IPS-15b (cell line): ENCODE data around the gene ASB2.

Experiments
- H3K27me3 ChIP-seq: one replicate; pipeline ENCODE4 v1.6.1; 2013; ENCODE audit warnings: low read length; ENCODE audit not compliant: control insufficient read depth, insufficient read depth
- H3K36me3 ChIP-seq: one replicate; pipeline ENCODE4 v1.6.1; 2013; ENCODE audit warnings: low read length; ENCODE audit not compliant: control insufficient read depth, insufficient read depth
- H3K4me1 ChIP-seq: one replicate; pipeline ENCODE4 v1.6.1; 2013; ENCODE audit warnings: mild to moderate bottlenecking, low read length; ENCODE audit not compliant: control insufficient read depth, insufficient read depth
- H3K4me3 ChIP-seq: one replicate; pipeline ENCODE4 v1.5.1; 2013; ENCODE audit warnings: low read depth, low read length
- H3K9ac ChIP-seq: one replicate; pipeline ENCODE4 v1.6.1; 2013; ENCODE audit warnings: low read depth, mild to moderate bottlenecking, low read length
- H3K9me3 ChIP-seq: one replicate; pipeline ENCODE4 v1.6.1; 2013; ENCODE audit warnings: mild to moderate bottlenecking, low read length; ENCODE audit not compliant: control insufficient read depth, insufficient read depth

Gene ASB2

DNA sequence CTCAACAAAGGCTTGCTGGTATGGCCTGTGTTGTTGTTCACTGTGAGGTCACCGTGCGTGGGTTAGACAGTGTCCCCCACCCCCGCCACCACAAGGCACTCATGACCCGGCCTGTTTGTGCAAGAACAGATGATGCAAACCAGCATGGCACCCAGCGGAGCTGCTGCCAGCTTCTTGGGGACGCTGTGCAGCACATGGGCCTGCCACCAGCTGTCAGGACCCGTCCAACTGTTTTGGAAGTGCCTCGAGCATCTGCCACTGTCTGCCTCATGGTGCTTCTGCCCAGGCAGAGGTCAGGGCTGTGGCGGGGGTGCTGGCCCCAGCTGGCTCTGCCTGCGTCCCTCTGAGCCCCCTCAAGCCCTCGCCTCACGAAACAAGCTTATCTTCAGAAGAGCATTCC is 1.5 kb downstream of the ASB2 start:
- H3K36me3 ChIP-seq = no peaks in the 10 kb centered on the region
- no peaks in the 10 kb centered on the region for H3K4me1 ChIP-seq
- no peaks in the 10 kb centered on the region for H3K27me3 ChIP-seq
- H3K4me3 ChIP-seq = no peak overlapping the region
- no peak overlapping the region for H3K9ac ChIP-seq
- H3K9me3 ChIP-seq = no peaks in the 10 kb centered on the region

DNA sequence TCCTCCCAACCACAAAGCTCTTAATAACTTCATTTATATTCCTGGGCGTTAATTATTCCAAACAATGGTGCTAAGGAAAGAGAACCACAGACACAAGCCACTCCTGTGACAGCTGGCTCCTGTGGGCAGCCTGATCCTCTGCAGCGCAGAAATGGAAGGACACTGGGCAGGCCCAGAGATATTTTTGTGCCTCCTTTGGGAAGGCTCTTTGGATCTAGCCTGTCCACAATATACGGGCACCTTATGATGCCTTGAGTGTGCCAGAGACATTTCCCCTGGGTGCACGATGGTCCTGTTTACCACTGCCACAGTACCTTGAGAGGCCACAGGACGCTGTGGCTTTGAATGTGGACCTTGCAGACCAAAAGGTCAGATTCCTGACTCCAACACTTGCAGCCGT is 2.1 kb downstream of the ASB2 start:
- Histone ChIP-seq H3K9me3 (no peaks in the 10 kb centered on the region), H3K27me3 (no peaks in the 10 kb centered on the region), H3K36me3 (no peaks in the 10 kb centered on the region), H3K9ac (no peak overlapping the region), H3K4me3 (no peak overlapping the region), H3K4me1 (no peaks in the 10 kb centered on the region)

DNA sequence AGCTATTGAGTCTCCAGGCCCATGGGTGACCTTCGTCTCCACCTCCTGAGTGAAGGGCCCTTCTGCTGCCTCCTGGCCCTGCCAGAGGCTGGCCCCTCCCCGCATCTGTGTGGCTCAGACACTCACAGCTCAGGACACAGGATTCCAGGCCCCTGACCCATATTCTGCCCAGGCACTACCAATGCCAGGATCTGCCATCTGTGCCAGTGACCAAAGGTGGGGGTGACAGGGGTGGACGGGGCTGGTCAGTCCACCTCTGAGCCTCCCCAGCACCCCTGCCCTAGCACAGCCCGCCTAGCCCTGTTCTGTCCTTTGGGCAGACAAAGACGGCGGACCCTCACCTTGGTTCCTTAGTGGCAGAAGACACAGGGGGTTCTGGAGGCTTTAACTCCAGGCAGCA is 2.8 kb downstream of the ASB2 start:
- no peak overlapping the region for H3K9ac ChIP-seq
- no peaks in the 10 kb centered on the region for H3K4me1 ChIP-seq
- no peaks in the 10 kb centered on the region for H3K27me3 ChIP-seq
- no peak overlapping the region for H3K4me3 ChIP-seq
- no peaks in the 10 kb centered on the region for H3K9me3 ChIP-seq
- no peaks in the 10 kb centered on the region for H3K36me3 ChIP-seq

DNA sequence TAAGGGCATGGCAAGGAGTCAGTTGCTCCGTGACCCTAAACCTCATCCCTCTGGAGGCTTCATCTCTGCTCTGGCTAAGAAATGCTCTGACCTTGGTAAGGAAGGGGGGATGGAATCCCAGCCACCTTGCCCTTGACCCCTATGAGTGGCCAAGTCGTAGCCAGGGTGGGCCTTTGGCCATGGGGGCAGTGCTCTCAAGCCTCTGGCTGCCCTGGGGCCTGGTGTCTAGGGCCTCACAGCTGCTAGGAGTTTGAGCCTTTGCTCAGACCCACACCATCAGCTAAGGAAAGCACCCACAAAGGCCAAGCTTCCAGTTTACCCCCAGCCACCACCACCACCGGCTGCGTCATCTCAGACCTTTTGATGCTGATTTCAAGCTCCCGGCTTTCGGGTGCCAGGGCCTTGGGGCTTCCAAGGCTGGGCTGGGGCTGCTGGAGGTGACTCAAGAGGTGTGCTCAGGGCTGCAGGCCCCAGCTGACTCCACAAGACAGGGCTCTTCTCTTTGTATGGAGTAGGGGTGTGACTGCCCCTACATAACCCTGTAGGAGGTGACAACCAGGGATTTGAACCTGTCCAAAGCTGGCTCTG is 3.7 kb downstream of the ASB2 start:
- Histone ChIP-seq H3K4me3 (no peak overlapping the region), H3K9ac (no peak overlapping the region), H3K4me1 (no peaks in the 10 kb centered on the region), H3K27me3 (no peaks in the 10 kb centered on the region), H3K36me3 (no peaks in the 10 kb centered on the region), H3K9me3 (no peaks in the 10 kb centered on the region)

DNA sequence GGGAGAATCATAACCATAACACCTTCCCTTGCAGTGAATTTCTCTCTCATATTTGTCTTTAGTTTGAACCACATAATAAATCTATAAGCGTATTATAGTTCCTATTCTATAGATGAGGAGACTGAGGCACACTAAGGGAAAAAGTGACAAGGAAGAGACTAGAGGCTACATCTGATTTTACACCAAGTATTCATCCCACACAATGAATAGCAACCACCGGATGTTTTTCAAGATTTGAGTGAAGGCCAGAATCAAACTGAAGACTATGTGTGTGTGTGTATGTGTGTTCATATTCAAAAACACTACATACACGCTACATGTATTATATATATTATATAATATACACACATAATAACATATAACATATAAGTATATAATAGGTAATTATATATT is 4.7 kb downstream of the ASB2 start:
- Histone ChIP-seq H3K4me3 (no peak overlapping the region), H3K9me3 (no peaks in the 10 kb centered on the region), H3K27me3 (no peaks in the 10 kb centered on the region), H3K4me1 (no peaks in the 10 kb centered on the region), H3K9ac (no peak overlapping the region), H3K36me3 (no peaks in the 10 kb centered on the region)

DNA sequence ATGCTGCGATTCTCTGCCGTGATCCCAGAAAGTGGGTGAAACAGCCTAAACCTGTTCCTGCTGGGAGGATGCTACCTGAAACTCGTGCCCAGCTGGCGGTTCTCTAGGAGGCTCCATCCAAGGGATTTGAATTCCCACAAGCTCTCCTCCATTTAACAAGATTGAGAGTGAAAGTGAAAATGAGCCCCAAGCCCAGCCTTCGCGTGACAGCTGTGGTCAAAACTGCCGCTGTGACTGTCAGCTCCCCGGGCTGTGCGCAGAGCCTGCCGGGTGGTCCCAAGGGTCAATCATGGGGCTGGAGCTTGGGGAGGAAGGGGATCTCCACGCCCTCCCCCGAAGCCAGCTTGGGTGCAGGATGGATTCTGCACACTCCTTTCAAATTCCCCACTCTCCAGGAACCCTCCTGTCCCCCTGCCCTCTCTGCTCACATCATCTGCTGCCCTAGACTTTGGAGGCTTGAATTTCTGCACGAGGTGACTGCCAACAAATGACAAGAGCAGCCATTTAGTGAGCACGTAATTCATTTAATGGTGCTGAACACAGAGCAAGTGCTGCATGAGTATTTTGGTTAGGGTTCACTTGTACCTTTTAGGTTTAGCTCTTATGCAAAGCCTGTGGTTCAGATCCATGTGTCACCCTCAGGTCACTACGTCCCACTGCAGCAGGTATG is 5.3 kb downstream of the ASB2 start:
- no peak overlapping the region for H3K4me3 ChIP-seq
- H3K9me3 ChIP-seq = no peaks in the 10 kb centered on the region
- no peaks in the 10 kb centered on the region for H3K36me3 ChIP-seq
- no peaks in the 10 kb centered on the region for H3K27me3 ChIP-seq
- no peak overlapping the region for H3K9ac ChIP-seq
- no peaks in the 10 kb centered on the region for H3K4me1 ChIP-seq

DNA sequence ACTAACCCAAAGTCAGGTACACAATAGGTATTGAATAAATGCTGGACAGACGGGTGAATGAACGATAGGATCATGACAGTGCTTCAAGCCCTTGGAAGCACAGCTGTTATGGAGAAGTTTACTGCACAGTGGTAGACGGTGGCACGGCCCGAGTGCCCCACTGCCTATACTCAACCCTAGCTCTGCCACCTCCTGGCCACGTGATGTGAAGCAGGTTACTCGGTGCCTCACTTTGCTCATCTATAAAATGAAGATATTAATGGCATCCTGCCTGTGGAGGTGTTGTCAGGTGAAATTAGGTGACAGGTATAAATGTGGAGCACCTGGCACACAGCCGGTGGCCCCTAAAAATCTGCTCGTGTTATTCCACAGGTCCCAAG is 5.8 kb downstream of the ASB2 start:
- H3K9ac ChIP-seq = no peak overlapping the region
- H3K4me1 ChIP-seq = no peaks in the 10 kb centered on the region
- no peak overlapping the region for H3K4me3 ChIP-seq

DNA sequence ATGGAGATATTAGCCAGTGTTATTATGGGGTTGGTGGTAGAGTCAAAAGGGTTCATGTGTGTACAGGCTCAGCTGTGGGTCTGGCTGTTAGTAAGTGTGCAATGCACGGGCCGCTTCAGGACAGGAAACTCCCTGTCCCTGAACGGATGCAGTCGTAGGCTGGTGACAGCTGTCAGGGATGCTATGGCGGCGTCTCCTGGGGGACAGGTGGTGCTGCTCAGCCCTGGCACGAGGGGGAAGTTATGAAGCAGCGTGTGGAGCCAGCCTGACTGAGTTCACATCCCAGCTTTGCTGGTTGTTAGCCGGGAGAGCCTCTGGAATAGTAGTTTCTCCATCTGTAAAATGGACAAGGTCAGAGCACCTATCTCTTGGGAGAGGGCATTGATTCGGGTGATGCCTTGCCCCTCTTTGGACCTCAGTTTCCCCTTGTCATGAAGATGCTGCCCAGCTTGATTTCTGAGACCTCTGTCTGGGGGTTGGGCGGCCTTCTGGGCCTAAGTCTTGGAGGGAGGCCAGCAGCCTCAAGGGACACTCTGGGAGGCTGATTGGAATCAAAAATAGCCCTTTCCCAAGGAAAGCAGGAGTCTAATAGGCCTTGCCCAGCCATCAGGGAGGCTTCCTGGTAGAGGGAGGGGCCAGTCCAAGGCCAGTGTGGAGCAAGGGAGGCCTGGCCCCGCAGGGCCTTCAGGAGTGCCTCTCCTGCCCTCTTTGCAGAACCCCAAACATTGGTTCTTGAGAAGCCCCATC is 7.1 kb downstream of the ASB2 start:
- Histone ChIP-seq H3K4me1 (no peaks in the 10 kb centered on the region), H3K27me3 (no peaks in the 10 kb centered on the region), H3K9ac (no peak overlapping the region), H3K36me3 (no peaks in the 10 kb centered on the region), H3K4me3 (no peak overlapping the region), H3K9me3 (no peaks in the 10 kb centered on the region)

More for the DNA sequence above, 5.8 kb downstream of the ASB2 start:
- H3K36me3 ChIP-seq = no peaks in the 10 kb centered on the region
- H3K9me3 ChIP-seq = no peaks in the 10 kb centered on the region
- no peaks in the 10 kb centered on the region for H3K27me3 ChIP-seq

DNA sequence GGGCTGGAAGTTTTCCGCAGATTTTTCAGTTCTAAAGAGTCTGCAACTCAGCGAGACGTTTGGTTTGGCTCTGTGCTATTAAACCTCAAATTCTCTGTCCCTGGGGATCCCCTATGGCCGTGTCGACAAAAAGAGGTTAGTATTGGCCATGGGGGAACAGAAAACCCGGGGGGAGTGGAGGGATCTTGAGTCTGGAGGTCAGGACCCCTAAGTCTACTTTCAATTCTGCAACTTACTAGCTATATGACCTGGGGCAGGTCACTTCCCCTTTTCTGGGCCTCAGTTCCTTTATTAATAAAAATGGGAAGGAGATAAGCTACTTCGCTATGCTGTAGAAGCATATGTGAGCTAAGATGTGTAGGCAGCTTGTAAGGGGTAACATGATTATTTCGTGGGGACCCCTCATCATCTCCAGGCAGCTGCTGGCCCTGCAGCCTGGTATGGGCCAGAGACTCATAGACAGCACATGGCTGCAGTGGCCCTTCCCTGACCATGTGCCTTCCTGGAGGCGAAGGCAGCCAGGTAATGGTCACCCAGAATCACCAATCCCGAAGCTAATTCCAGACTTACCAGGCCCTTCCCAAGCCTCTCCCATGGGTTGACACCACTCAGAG is 8.6 kb downstream of the ASB2 start:
- Histone ChIP-seq H3K36me3 (no peaks in the 10 kb centered on the region), H3K27me3 (no peaks in the 10 kb centered on the region), H3K9ac (no peak overlapping the region), H3K4me1 (no peaks in the 10 kb centered on the region), H3K4me3 (no peak overlapping the region), H3K9me3 (no peaks in the 10 kb centered on the region)

DNA sequence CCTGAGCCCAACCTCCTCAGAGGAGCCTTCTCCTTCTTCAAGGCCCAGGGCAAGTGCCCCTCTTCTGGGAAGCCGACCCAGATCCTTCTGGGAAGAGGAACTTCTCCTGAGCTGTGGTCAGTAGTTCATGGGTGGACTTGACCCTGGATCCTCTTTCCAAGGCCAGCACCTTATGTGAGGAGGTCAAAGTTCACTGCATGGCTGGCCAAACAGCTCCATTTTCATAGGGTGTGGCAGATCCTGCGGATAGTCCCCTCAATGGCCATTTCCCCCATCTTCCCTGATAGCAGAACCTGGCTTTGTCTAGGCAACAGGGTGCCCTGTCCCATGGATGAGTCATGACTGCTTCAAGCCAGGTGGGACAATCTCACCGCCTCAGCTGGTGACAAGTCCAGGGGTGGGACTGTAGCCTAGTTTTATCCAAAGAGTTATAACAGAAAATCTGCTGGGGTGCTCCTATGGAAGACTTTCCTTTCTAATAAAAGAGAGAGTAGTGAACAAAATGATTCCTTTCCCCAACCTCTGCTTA is 10.4 kb downstream of the ASB2 start:
- no peaks in the 10 kb centered on the region for H3K4me1 ChIP-seq
- H3K27me3 ChIP-seq = no peaks in the 10 kb centered on the region
- H3K9me3 ChIP-seq = no peaks in the 10 kb centered on the region
- H3K9ac ChIP-seq = no peak overlapping the region
- H3K4me3 ChIP-seq = no peak overlapping the region
- H3K36me3 ChIP-seq = no peaks in the 10 kb centered on the region

DNA sequence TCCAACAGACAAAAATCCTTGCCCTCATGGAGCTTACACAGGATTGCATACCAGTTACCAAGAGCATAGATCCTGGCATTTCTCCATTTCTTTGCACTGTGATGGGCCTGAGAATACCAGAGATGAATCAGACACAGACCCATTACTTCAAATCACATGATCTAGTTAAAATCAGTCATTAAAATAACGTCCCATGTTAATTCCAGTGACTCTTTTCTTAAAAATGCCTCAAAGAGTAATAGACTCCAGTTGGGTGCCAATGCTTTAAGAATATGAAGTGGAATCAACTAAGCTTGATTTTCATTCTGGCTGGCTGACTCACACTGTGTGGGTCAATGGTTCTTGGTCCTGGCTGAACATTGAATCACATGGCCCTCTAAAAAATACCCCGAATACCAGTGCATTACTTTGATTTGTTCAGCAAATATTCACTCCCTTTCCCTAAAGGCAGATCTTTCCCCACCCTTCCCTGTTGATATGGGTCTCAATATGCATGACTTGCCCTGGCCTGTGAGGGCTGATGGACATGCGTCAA is 11.0 kb downstream of the ASB2 start:
- no peak overlapping the region for H3K9ac ChIP-seq
- H3K9me3 ChIP-seq = no peaks in the 10 kb centered on the region
- H3K4me1 ChIP-seq = no peaks in the 10 kb centered on the region
- H3K4me3 ChIP-seq = no peak overlapping the region
- no peaks in the 10 kb centered on the region for H3K36me3 ChIP-seq
- H3K27me3 ChIP-seq = no peaks in the 10 kb centered on the region
